NB4 (cell line): Measurements from ENCODE around the gene APAF1.

Experiments
- DNase-seq: peaks from one replicate; pipeline ENCODE4 v3.0.0; 2010; ENCODE audit warnings: low read depth
- H3K4me3 ChIP-seq: one replicate; pipeline ENCODE4 v1.5.1; 2011; ENCODE audit warnings: mild to moderate bottlenecking, low read depth, low read length, moderate library complexity
- CTCF ChIP-seq: IDR thresholded peaks from one replicate; pipeline ENCODE4 v1.5.1; 2012; ENCODE audit warnings: low read depth, low read length
- MYC ChIP-seq: IDR thresholded peaks from 2 replicates; pipeline ENCODE4 v1.6.1; 2011; ENCODE audit warnings: low read depth, low read length
- POLR2A ChIP-seq: IDR thresholded peaks from 2 replicates; pipeline ENCODE4 v1.6.1; 2011; ENCODE audit warnings: mild to moderate bottlenecking; ENCODE audit not compliant: insufficient read length; ENCODE audit errors: extremely low read depth
- TF ChIP-seq, protein P1 (sequence below): IDR thresholded peaks from 2 replicates; pipeline ENCODE4 v1.6.1; 2011; ENCODE audit warnings: low read depth, low read length

APAF1 gene

DNA sequence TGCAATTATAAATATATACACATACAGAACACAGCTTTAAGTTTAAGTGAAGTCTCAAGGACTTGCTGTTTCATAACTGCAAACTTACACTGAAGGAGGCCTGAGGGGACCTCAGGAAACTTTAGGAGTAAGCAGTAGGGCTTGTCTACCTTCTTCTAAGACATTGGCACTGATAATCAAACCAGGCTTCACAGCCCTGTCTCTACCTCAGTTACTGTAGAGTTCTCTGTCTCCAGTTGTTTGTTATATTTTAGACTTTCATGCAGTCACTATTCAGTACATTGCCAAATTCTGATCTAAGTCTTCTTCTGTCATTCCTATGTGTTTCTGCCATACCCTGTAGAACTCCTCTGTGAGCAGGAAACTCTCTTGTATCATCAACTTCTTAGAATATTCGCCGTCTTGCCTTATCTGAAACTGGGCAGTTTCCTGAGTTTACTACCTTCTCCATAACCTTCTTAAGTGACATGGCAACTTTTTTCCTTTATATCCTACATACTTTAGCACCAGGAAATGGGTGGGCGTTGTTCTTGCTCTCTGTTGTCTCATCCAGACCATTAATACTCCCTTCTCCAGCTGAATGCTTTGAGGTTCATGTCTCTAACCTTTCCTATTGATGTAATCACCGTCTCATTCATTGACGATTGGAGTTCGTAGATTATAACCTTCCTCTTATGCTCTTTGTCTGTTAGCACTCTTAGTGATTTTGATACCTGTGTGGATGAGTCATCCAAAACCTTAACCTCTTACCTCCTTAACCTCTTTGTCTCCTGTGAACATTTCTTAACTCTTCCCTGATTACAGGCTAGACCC, 11.4 kb downstream of the APAF1 start:
- TF ChIP-seq POLR2A = no peak
- no peak for TF ChIP-seq CTCF
- TF ChIP-seq, protein P1, sequence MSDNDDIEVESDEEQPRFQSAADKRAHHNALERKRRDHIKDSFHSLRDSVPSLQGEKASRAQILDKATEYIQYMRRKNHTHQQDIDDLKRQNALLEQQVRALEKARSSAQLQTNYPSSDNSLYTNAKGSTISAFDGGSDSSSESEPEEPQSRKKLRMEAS = no peak
- TF ChIP-seq MYC = no peak
- no peak for DNase-seq
- H3K4me3 ChIP-seq = no peak overlapping the region

DNA sequence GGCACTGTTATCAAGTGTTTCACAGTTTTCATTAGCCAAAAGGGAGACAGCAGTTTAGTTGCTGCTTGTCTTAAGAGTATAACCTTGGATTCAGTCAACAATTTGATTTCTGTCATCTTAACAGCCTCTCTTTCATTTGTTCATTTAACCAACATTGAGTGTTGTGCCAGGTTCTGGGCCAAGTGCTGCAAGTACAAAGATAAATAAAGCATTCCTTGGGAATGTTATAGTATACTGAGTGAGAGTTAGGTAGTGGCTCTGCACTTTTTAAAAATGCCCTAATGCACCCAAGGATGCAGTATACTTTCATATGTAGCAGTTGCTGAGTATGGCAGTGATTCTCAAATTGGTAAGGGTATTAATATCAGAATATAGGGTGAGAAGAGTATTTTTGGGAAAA, 15.4 kb downstream of the APAF1 start:
- no peak for DNase-seq
- no peak overlapping the region for H3K4me3 ChIP-seq
- no peak for TF ChIP-seq MYC
- TF ChIP-seq, protein P1 = no peak
- no peak for TF ChIP-seq CTCF
- no peak for TF ChIP-seq POLR2A

- TF ChIP-seq CTCF = no peak
- no peak for TF ChIP-seq POLR2A
- no peak for TF ChIP-seq MYC
- TF ChIP-seq, protein P1 = no peak
- H3K4me3 ChIP-seq = no peak overlapping the region
Observed at GRCh38 chr12:98669751-98670150, 24.7 kb downstream of the APAF1 start.

GRCh38 chr12:98671459-98671858, 26.4 kb downstream of the APAF1 start:
- DNase-seq = no peak
- no peak overlapping the region for H3K4me3 ChIP-seq
- TF ChIP-seq, protein P1 = no peak
- TF ChIP-seq POLR2A (no peak), MYC (no peak), CTCF (no peak)

More at GRCh38 chr12:98669751-98670150, 24.7 kb downstream of the APAF1 start:
- DNase-seq = no peak

DNA sequence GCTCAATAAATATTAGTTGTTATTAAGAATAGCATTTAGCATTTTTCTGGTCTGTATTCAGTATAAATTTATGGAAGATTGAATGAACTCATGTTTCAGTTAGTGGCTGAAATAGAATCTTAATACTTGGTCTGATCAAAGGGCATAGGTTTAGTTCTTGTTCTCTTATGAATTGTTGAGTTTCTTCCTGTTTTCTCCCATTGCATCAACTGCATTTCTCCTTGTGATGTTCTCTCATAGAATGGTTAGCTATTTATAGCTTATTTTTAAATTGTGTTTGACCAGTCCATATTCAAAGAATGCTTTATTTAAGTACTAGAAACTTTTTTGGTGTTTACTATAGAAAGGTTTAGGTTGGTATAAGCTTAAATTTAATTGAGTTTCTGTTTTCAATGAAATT, 29.8 kb downstream of the APAF1 start:
- DNase-seq = no peak
- TF ChIP-seq, protein P1 = no peak
- no peak for TF ChIP-seq MYC
- TF ChIP-seq CTCF = no peak
- no peak for TF ChIP-seq POLR2A
- H3K4me3 ChIP-seq = no peak overlapping the region
